Measurements from ENCODE around the gene PHIP.

The PHIP gene

DNA sequence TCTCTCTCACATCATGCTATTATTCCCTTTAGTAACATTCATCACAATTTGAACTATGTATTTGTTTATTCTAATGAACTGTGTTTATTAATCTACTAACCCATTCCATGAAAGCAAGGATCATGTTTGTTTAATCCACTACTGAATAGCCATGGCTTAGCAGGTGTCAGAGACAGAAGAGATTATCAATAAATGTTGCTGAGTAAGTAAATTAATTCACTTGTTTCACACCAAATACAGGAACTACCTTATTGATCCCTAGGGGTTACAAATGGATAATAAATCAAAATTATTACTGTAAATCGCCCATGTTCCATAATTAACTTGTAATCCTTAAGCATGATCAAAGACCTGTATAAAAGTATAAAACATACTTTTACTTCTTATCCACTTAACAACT is 76.6 kb downstream of the PHIP start:
- Histone ChIP-seq H4K8ac (ENCODE audit: low read depth, low read length) (no peak overlapping the region), H3K4me1 (ENCODE audit: control insufficient read depth in 2 of 2, insufficient read depth in 1 of 2, low read depth in 1 of 2, low read length in 2 of 2) (no peaks in the 10 kb centered on the region), H2AK5ac (ENCODE audit: low read depth, low read length) (no peak overlapping the region), H2BK15ac (ENCODE audit: low read length) (no peak overlapping the region), H3K4ac (ENCODE audit: low read length) (no peak overlapping the region), H2BK120ac (ENCODE audit: low read depth, low read length) (no peak overlapping the region), H2BK5ac (ENCODE audit: low read length) (no peak overlapping the region), H3K4me2 (ENCODE audit: insufficient read depth, low read length, poor library complexity, severe bottlenecking) (no peak overlapping the region), H2BK12ac (ENCODE audit: low read length) (no peak overlapping the region), H3K18ac (ENCODE audit: low read length) (no peak overlapping the region), H3K9ac (ENCODE audit: low read depth, low read length, poor library complexity) (no peak overlapping the region), H3K79me1 (ENCODE audit: low read depth, low read length) (no peaks in the 10 kb centered on the region), H3K27ac (replicated peaks; ENCODE audit: low read length) (no peak overlapping the region), H2AFZ (ENCODE audit: low read length) (no peak overlapping the region), H3K27me3 (ENCODE audit: control insufficient read depth in 3 of 3, insufficient read depth in 3 of 3, low read depth in 1 of 3, low read length in 3 of 3) (no peaks in the 10 kb centered on the region), H3K9me3 (replicated peaks in 1 of 2; ENCODE audit: control insufficient read depth in 2 of 2, insufficient read depth in 1 of 2, low read depth in 1 of 2, low read length in 2 of 2) (peaks cover 0 to 17% of the 10 kb centered on the region in 2 donors), H3K14ac (ENCODE audit: low read length) (no peak overlapping the region), H3K23ac (ENCODE audit: low read depth, low read length, poor library complexity) (no peak overlapping the region), H4K91ac (ENCODE audit: low read depth, low read length, poor library complexity) (no peak overlapping the region), H3K4me3 (ENCODE audit: low read length in 2 of 2) (no peak overlapping the region), H3K36me3 (replicated peaks in 1 of 2; ENCODE audit: control insufficient read depth in 2 of 2, insufficient read depth in 2 of 2, low read length in 2 of 2) (peaks cover 16 to 99% of the 10 kb centered on the region in 2 donors)
- WGBS, 2 donors (ENCODE audit: extremely low coverage in 2 of 2, insufficient read length in 2 of 2, insufficient replicate concordance in 1 of 2), result no CpG with 5 or more reads among the region's 1 CpG
- DNase-seq (ENCODE audit: low spot score), result no peak

DNA sequence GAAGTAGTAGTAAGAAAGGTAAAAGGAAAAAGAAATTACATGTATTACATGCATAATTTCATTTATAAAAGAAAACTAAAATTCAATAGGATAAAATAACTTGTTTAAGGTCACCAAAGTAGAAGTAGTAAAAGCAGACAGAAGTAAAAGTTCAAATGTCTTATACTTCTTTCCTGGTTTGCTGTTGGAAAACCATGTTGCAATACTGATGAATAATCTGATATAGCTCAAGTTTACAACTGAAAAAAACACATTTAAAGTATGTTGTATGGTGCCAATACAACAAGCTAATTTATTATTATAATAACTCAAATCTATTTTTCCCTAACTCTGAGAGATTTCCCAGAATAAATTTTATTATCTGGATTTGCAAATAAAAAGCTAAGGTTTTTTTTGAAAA is 78.3 kb downstream of the PHIP start:
- Histone ChIP-seq H2AK5ac (ENCODE audit: low read depth, low read length) (no peak overlapping the region), H2BK120ac (ENCODE audit: low read depth, low read length) (no peak overlapping the region), H2BK5ac (ENCODE audit: low read length) (no peak overlapping the region), H4K91ac (ENCODE audit: low read depth, low read length, poor library complexity) (no peak overlapping the region), H3K79me1 (ENCODE audit: low read depth, low read length) (no peaks in the 10 kb centered on the region), H3K14ac (ENCODE audit: low read length) (no peak overlapping the region), H3K4me2 (ENCODE audit: insufficient read depth, low read length, poor library complexity, severe bottlenecking) (no peak overlapping the region), H4K8ac (ENCODE audit: low read depth, low read length) (no peak overlapping the region), H3K9me3 (replicated peaks in 1 of 2; ENCODE audit: control insufficient read depth in 2 of 2, insufficient read depth in 1 of 2, low read depth in 1 of 2, low read length in 2 of 2) (peaks cover 0 to 34% of the 10 kb centered on the region in 2 donors), H3K4ac (ENCODE audit: low read length) (no peak overlapping the region), H3K23ac (ENCODE audit: low read depth, low read length, poor library complexity) (no peak overlapping the region), H2BK12ac (ENCODE audit: low read length) (no peak overlapping the region), H3K36me3 (replicated peaks in 1 of 2; ENCODE audit: control insufficient read depth in 2 of 2, insufficient read depth in 2 of 2, low read length in 2 of 2) (peaks cover 22 to 100% of the 10 kb centered on the region in 2 donors), H2AFZ (ENCODE audit: low read length) (no peak overlapping the region), H3K4me3 (ENCODE audit: low read length in 2 of 2) (no peak overlapping the region), H3K4me1 (ENCODE audit: control insufficient read depth in 2 of 2, insufficient read depth in 1 of 2, low read depth in 1 of 2, low read length in 2 of 2) (no peaks in the 10 kb centered on the region), H3K9ac (ENCODE audit: low read depth, low read length, poor library complexity) (no peak overlapping the region), H2BK15ac (ENCODE audit: low read length) (no peak overlapping the region), H3K27ac (replicated peaks; ENCODE audit: low read length) (no peak overlapping the region), H3K18ac (ENCODE audit: low read length) (no peak overlapping the region), H3K27me3 (ENCODE audit: control insufficient read depth in 3 of 3, insufficient read depth in 3 of 3, low read depth in 1 of 3, low read length in 3 of 3) (no peaks in the 10 kb centered on the region)
- DNase-seq (ENCODE audit: low spot score), result no peak

DNA sequence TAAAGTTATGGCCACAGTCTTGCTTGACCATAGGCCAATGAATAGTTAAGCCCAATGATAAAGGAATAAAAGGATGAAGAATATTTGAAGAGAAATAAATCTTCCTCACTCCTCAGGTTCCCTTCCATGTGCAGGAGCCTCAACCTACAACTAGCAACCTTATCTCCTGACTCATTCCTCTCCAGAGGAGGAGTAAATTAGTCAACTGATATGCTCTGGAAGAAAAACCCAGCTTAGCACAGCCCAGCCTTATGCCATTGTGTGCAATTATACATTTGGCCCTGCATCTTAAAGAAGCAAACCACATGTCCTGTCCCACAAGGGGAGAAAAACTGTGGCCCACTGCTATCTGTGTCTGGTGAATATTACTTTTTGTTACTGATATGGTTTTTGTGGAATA is 82.1 kb downstream of the PHIP start:
- Histone ChIP-seq H2AFZ (ENCODE audit: low read length) (no peak overlapping the region), H3K18ac (ENCODE audit: low read length) (no peak overlapping the region), H3K14ac (ENCODE audit: low read length) (no peak overlapping the region), H3K23ac (ENCODE audit: low read depth, low read length, poor library complexity) (no peak overlapping the region), H2BK12ac (ENCODE audit: low read length) (no peak overlapping the region), H2AK5ac (ENCODE audit: low read depth, low read length) (no peak overlapping the region), H3K4me2 (ENCODE audit: insufficient read depth, low read length, poor library complexity, severe bottlenecking) (no peak overlapping the region), H3K9me3 (replicated peaks in 1 of 2; ENCODE audit: control insufficient read depth in 2 of 2, insufficient read depth in 1 of 2, low read depth in 1 of 2, low read length in 2 of 2) (peaks cover 2 to 57% of the 10 kb centered on the region in 2 donors), H3K27ac (replicated peaks; ENCODE audit: low read length) (no peak overlapping the region), H2BK120ac (ENCODE audit: low read depth, low read length) (no peak overlapping the region), H3K4me1 (ENCODE audit: control insufficient read depth in 2 of 2, insufficient read depth in 1 of 2, low read depth in 1 of 2, low read length in 2 of 2) (no peaks in the 10 kb centered on the region), H4K91ac (ENCODE audit: low read depth, low read length, poor library complexity) (no peak overlapping the region), H4K8ac (ENCODE audit: low read depth, low read length) (no peak overlapping the region), H3K79me1 (ENCODE audit: low read depth, low read length) (peaks cover 3% of the 10 kb centered on the region), H3K36me3 (replicated peaks in 1 of 2; ENCODE audit: control insufficient read depth in 2 of 2, insufficient read depth in 2 of 2, low read length in 2 of 2) (peaks cover 33 to 98% of the 10 kb centered on the region in 2 donors), H3K4me3 (ENCODE audit: low read length in 2 of 2) (no peak overlapping the region), H2BK15ac (ENCODE audit: low read length) (no peak overlapping the region), H3K9ac (ENCODE audit: low read depth, low read length, poor library complexity) (no peak overlapping the region), H3K27me3 (ENCODE audit: control insufficient read depth in 3 of 3, insufficient read depth in 3 of 3, low read depth in 1 of 3, low read length in 3 of 3) (no peaks in the 10 kb centered on the region), H2BK5ac (ENCODE audit: low read length) (no peak overlapping the region), H3K4ac (ENCODE audit: low read length) (no peak overlapping the region)
- DNase-seq (ENCODE audit: low spot score), result no peak

DNA sequence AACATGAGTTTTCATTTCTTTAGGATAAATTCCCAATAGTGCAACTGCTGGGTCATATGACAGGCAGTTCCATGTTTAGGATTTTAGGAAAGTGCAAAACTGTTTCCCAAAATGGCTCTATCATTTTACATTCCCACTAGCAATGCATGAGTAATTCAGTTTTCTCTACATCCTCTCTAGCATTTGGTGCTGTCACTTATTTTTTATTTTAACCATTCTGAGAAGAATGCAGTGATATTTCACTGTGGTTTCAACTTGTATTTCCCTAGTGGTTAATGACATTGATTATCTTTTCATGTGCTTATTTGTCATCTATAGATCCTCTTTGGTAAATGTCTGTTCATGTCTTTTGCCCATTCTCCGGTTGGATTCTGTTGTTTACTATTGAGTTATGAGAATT is 82.7 kb downstream of the PHIP start:
- DNase-seq (ENCODE audit: low spot score), result no peak
- Histone ChIP-seq H3K4me3 (ENCODE audit: low read length in 2 of 2) (no peak overlapping the region), H3K14ac (ENCODE audit: low read length) (no peak overlapping the region), H2BK15ac (ENCODE audit: low read length) (no peak overlapping the region), H3K27ac (replicated peaks; ENCODE audit: low read length) (no peak overlapping the region), H2AFZ (ENCODE audit: low read length) (no peak overlapping the region), H3K4me1 (ENCODE audit: control insufficient read depth in 2 of 2, insufficient read depth in 1 of 2, low read depth in 1 of 2, low read length in 2 of 2) (no peaks in the 10 kb centered on the region), H2BK12ac (ENCODE audit: low read length) (no peak overlapping the region), H2AK5ac (ENCODE audit: low read depth, low read length) (no peak overlapping the region), H2BK120ac (ENCODE audit: low read depth, low read length) (no peak overlapping the region), H3K27me3 (ENCODE audit: control insufficient read depth in 3 of 3, insufficient read depth in 3 of 3, low read depth in 1 of 3, low read length in 3 of 3) (no peaks in the 10 kb centered on the region), H3K4ac (ENCODE audit: low read length) (no peak overlapping the region), H3K23ac (ENCODE audit: low read depth, low read length, poor library complexity) (no peak overlapping the region), H4K91ac (ENCODE audit: low read depth, low read length, poor library complexity) (no peak overlapping the region), H3K18ac (ENCODE audit: low read length) (no peak overlapping the region), H3K4me2 (ENCODE audit: insufficient read depth, low read length, poor library complexity, severe bottlenecking) (no peak overlapping the region), H3K79me1 (ENCODE audit: low read depth, low read length) (peaks cover 3% of the 10 kb centered on the region), H2BK5ac (ENCODE audit: low read length) (no peak overlapping the region), H3K9me3 (replicated peaks in 1 of 2; ENCODE audit: control insufficient read depth in 2 of 2, insufficient read depth in 1 of 2, low read depth in 1 of 2, low read length in 2 of 2) (peaks cover 2 to 57% of the 10 kb centered on the region in 2 donors), H3K9ac (ENCODE audit: low read depth, low read length, poor library complexity) (no peak overlapping the region), H4K8ac (ENCODE audit: low read depth, low read length) (no peak overlapping the region), H3K36me3 (replicated peaks in 1 of 2; ENCODE audit: control insufficient read depth in 2 of 2, insufficient read depth in 2 of 2, low read length in 2 of 2) (peaks cover 31 to 98% of the 10 kb centered on the region in 2 donors)
- no CpG with 5 or more reads among the region's 1 CpG for WGBS, 2 donors (ENCODE audit: extremely low coverage in 2 of 2, insufficient read length in 2 of 2, insufficient replicate concordance in 1 of 2)
